ENCODE data around the gene RBM22.

Gene RBM22

DNA sequence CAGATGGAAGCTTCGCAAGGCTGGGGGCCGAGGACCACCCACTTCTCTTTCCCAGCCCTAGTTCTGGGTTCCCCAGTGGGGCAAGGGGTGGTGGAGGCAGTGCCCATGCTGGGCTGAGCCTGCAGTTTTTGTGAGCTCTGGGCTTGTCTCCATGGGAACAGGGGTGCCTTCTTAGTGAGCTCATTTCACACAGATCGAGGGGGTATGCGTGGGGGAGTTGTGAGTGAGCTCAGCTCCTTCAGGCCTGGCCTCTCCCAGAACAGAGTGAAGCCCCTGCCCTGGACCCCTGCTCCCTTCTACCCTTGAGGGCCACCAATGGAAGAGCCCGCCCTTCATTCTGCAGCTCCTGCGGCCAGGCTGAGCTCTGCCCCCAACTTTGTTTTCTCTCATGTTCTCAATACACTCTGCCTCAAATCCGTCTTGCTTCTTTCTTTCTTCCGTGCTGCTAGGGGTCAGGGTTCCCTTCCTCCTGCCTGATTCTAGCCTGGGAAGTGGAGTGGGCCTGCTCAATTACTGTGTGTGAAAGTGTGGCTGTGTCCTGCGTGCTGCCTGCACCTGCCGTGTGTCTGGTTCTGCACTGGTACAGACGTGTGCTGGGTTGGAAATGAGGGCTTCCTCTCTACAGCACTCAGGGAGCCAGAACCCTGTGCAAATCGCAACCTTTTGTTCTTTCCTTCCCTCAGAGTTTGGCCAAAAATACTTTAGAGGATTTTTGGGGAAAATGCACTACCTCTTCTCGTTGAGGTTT, 48.8 kb downstream of the RBM22 start:
- no peak for FAIRE-seq

GRCh38 chr5:150651382-150651781, 49.5 kb downstream of the RBM22 start:
- FAIRE-seq = no peak

- FAIRE-seq = no peak
Measured at GRCh38 chr5:150650021-150651006, 50.5 kb downstream of the RBM22 start.

DNA sequence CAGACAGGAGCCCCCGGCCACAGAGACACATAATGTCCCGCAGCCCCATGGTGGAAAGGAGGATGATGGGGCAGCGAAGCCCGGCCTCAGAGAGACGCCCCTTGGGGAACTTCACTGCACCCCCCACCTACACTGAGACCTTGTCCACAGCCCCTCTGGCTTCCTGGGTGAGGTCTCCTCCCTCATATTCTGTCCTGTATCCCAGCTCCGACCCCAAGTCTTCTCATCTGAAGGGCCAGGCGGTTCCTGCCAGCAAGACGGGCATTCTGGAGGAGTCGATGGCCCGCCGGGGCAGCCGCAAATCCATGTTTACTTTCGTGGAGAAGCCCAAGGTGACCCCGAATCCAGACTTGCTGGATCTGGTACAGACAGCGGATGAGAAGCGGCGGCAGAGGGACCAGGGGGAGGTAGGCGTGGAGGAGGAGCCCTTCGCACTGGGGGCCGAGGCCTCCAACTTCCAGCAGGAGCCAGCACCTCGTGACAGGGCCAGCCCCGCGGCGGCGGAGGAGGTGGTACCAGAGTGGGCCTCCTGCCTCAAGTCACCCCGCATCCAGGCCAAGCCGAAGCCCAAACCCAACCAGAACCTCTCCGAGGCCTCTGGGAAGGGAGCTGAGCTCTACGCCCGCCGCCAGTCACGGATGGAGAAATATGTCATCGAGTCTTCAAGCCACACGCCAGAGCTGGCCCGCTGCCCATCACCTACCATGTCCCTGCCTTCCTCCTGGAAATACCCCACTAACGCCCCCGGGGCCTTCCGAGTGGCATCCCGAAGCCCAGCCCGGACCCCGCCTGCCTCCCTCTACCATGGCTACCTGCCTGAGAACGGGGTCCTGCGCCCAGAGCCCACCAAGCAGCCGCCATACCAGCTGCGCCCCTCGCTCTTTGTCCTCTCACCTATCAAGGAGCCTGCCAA, 51.5 kb downstream of the RBM22 start:
- no peak for FAIRE-seq

DNA sequence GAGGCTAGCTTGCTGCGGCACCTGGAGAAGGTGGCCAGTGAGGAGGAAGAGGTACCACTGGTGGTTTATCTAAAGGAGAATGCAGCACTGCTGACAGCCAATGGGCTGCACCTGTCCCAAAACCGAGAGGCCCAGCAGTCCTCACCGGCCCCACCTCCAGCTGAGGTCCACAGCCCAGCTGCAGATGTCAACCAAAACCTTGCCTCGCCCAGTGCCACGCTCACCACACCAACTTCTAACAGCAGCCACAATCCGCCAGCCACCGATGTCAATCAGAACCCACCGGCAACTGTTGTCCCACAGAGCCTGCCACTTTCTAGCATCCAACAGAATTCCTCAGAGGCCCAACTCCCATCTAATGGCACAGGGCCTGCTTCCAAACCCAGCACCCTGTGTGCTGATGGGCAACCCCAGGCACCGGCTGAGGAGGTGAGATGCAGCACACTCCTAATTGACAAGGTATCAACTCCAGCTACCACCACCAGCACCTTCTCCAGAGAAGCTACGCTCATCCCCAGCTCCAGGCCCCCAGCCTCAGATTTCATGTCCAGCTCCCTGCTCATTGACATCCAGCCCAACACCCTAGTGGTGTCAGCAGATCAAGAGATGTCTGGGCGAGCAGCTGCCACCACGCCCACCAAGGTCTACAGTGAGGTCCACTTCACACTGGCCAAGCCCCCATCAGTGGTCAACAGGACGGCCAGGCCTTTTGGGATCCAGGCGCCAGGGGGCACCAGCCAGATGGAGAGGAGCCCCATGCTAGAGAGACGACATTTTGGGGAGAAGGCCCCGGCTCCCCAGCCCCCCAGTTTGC, 52.4 kb downstream of the RBM22 start:
- FAIRE-seq = no peak

DNA sequence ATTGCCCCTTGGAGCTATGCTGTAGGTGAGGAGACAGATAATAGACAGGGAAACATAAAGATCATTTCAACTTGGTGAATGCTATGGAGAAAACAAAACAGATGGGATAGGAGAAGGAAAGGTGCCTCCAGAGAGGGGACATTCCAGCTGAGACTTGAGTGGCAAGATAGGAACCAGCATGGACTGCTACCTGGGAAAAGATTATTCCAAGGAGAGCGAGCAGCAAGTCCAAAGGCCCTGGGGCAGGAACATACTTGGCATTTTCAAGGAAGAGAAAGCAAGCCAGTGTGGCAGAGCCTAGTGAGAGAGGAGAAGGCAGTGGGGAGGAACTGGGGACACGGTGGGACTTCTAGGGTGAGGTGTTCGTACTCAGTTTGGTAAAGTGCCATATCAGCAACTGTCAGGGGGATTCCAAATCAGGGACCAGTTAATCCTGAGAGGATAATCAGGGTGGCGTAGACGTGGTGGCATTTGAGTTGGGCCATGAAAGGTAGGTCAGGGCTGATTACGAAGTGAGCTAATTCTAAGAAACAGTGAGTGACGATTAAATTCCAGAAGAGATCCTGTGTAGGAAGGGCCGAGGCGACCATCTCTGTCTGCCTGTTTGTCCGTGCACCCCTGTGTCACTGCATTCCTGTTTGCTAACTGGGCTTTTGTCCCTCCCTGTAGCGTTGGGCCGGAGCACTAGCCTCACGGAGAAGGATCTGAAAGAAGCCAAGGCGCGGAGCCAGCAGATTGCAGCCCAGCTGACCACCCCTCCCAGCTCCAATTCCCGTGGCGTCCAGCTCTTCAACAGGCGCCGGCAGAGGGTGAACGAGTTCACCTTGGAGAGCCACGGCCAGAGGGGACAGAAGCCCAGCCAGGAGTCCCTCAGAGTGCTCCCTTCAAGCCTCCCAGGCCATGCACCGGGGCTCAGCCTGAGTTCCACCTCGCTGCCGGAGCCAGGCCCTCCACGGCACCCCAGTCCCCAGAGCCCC, 53.3 kb downstream of the RBM22 start:
- no peak for FAIRE-seq

DNA sequence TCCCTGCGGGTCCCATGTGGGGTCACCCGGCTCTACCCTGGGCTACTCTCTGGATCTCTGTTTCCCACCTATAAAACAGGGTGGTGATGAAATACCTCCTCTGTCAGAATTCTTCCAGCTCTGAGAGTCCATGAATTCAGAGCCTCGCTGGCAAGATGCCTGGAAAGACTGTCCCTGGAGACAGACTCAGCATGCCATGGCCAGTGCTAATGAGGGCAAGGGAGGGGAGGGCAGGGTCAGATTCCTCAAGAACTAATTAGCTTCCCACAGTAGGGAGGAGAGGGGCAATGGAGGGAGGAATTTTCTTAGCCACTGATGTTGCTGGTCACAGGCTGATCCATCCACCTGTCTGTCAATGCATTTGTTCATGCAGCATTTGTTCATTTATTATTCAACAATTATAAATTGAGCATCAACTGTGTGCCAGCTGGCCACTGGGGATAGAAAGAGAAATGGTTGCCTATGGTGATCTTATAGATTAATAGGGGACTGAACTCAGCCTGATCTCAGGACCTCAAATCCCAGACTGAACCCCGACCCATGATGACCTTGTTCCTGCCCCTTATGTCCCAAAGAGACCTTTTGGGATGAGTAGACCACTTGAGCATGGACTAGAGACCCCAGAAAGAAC, 55.7 kb downstream of the RBM22 start:
- FAIRE-seq = no peak

GRCh38 chr5:150644514-150644913, 56.3 kb downstream of the RBM22 start:
- FAIRE-seq = no peak

DNA sequence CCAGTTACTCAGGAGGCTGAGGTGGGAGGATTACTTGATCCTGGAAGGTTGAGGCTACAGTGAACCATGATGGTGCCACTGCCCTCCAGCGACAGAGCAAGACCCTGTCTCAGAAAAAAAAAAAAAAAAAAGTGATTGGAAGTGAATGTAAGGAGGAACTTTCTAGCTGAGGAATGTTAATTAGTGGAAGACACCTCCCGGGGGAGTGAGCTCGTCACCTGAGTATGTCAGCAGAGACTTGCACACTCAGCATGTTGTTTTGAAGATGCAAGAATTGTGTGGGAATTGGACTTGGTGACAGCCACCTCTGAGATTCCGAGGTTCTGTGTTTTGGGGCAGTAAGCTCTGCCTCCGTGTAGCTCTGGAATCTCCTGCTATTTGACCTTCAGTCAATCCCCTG, 56.8 kb downstream of the RBM22 start:
- FAIRE-seq = no peak

DNA sequence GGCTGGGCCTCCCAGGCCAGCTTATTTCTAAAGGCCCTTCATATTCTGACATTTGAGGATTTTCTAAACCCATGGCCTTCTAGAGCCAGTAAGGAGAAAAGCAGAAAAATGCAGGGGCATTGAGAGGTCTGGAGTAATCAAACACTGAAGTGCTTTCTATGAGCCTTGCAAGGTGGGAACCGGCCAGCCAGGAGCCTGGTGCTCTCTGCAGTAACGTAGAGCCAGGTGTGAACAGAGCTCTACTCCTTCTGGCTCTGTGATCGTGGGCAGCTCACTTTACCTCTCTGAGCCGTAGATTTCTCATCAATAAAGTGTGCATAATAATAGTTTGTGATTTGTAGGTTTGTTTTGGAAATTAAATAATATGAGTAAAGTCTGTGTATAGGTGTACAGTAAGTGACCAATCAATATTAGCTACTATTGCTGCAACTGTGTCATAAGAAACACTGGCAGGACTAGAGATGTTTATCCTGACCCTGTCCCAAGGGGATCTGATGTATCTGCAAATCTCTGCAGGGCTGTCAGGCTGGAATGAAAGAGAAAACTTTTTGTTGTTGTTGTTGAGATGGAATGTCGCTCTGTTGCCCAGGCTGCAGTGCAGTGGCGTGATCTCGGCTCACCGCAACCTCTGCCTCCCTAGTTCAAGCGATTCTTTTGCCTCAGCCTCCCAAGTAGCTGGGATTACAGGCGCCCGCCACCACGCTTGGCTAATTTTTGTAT, 57.7 kb downstream of the RBM22 start:
- FAIRE-seq = no peak

GRCh38 chr5:150642567-150642927, 58.3 kb downstream of the RBM22 start:
- no peak for FAIRE-seq

DNA sequence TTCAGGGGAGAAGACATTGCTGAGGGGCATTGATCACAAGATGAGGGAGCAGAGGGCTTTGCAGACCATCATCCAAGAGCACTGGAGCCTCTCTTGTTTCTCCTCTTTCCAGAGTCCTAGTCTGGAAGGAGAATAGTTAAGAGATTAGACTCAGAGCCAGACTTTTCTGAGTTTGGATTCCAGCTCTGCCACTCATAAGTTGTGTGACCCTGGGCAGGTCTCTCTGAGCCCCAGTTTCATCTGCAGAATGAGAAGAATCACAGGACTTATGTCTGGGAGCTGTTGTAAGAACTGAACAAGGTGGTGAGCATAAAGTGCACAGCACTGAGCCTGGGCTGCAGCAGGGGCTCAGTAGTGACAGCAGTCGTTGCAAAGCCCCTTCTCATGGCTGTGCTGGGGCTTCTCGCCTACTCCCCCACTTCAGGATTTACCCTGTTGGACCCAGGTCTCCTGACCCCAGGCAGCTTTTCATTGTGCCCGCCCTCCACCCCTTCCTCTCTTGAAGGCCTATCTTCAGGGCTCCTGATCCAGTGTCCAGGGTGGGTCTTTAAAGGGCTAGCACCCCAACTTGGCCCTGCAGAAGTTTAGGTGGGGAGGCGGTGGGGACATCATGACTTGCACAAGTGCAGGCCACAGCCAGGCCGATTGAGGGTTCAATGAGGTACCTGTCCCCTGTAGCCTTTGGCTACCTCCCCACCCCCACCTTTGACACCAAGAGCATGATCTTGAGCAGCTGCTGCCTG, 58.9 kb downstream of the RBM22 start:
- no peak for FAIRE-seq

- no peak for FAIRE-seq
Measured at GRCh38 chr5:150641006-150641570, 59.8 kb downstream of the RBM22 start.
